IPS-NIHi7 (cell line): ENCODE results near the gene A3GALT2.
A peak's percentile ranks its signal among the peaks of the same experiment; 100 is the strongest.

Source experiments
- DNase-seq: peaks from one replicate; pipeline ENCODE4 v3.0.0; 2012; ENCODE audit warnings: mixed read lengths; ENCODE audit errors: extremely low spot score

A3GALT2 gene

DNA sequence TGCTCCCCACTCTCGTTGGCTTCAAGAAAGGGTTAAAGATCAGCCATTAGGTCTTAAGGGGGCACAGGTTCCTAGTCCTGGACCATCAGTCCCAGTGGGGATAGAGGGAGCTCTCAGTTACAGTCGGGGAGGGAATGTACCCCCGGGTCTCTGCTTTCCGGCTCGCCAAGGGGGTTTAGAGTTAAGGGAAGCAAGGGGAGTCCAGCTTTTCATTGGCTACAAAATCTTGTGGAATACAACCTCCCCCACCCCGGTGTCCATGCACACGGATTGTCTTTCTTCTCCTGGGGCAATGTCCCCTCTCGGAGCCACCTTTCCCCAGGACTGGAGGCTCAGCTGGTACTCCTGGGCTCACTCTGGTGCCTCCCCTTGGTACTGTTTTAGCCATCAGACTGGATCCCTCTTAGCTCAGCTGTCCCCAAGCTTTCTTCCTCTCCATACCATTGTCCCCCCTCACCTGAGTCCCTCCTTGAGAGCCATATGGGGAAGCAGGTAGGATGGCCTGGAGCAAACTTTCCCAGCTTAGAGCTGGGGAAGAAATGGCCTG is at the start of gene A3GALT2:
A3GALT2 (minus strand) TSS at position 480 of the 547 bp plus-strand sequence; CDS start at position 480, 0 bp downstream.
- no peak for DNase-seq

- DNase-seq: no peak
Measured at GRCh38 chr1:33370301-33370700, 49.4 kb upstream of the A3GALT2 start.

- DNase-seq: no peak
Measured at GRCh38 chr1:33369764-33370163, 48.9 kb upstream of the A3GALT2 start.

DNA sequence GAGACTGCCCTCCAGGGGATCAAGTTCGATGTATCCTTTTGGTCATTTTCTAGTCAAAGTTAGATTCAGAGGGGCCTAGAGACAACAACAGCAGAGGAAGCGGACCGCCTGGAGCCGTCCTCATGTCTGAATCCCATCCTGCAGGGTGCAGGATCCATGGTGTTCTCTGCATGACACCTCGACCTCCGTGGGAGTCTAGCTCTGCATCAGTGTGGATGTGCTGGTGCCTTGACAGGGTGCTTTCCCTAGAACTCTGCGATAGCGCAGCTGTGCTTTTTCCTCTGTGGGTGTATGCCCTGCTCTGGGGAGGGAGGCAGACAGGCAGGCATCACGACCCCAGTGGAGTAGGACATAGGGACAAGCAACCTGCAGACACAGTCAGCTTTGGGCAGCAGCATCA is 48.2 kb upstream of the A3GALT2 start:
- DNase-seq: no peak

DNA sequence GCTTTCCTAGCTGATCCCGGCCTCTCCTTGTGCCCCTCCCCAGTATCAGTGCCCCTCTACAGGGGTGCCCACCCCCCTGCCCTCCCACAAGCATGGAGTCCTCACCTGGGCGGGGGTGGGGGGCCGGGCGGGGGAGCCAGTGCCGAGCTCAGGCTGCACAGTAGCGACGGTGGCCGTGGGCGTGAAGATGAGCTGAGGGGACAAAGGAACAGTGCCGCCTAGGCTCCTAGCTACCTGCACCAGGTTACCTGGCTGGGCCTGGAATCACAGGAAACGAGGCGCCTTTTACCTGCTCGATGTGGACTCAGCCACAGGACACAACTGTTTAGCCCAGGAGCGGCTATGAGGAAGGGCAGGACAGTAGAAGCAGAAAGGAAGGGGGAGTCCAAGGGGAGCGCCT is 47.5 kb upstream of the A3GALT2 start:
- DNase-seq: no peak

DNA sequence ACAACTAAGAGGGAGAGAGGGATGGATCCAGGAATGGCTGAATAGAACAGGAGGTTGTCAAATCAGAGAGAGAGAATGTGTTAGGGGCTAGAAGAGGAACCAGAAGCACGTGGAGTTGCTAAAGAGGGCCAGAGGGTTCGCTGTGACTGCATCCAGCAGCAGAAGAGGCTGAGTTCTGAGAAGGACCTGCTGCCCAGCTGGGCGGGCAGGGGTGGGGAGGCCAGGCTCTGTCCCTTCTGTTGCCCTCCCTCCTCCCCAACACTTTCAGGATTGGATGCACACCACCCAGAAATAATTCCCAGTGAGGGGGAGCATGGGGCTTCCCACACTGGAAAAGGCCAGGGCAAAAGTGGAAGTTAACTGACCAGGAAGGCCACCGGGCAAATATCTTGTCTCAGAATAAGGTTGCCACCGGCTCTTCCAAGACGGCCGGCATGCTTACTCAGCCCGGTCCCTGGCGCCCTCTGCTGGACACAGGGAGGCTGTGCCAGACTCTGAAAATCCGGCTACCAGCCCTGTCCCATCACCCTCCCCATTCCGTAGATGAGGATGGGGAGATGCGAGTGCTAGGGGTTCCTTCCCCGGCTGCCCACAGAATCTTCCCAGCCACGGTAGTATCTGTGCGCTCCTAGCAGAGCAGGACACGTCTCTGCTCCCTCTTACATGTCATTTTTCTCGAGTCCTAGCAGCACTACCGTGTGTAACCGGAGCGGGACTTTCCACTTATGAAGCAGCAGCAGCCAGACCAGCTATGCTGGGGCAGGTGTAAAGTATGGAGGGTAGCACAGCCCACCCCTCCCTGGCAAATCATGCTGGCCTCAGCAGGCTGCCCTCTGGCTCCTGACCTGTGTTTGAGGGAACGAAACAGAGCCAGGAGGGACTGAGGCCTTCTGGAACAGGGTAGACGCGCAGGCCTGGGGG is 46.8 kb upstream of the A3GALT2 start:
- DNase-seq: peak; percentile 91

GRCh38 chr1:33366762-33367484 is 46.0 kb upstream of the A3GALT2 start:
- no peak for DNase-seq

DNA sequence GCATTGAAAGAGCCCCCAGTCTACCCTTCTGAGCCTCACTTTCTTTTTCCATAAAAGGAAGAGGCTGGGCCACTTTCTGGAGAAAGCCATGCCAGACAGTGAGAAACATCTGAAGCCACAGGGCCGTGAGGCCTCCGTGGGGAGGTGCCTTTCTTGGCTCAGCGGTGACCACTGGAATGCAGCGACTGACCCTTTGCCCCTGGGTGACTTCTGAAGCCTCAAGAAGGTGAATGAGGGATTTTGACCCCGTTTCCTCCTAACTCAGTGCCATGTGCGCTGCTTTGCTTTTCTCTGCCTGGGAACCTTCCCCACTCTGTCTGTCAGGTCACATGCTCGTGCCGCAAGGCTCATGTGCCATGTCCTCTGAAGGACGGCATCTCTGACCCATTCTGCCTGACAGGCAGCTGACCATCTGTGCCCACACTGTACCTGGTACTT is 44.7 kb upstream of the A3GALT2 start:
- no peak for DNase-seq

DNA sequence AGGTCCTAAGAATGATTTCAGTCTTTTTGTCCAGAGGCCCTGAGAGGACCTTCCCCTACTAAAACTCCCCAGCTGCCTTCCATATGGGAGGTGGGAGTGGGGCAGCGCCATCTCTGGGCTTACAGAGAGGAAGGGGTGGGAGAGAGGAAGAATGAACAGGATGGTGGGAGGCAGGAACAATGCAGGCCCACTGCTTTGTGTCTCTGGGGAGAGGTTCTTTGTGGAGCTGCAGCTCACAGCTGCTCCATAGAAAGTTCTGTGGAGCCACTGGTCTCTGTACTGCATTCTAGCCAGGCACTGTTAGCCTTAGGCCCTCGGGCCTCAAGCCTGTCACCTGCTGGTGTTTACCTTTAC is 43.6 kb upstream of the A3GALT2 start:
- DNase-seq: no peak

GRCh38 chr1:33363470-33363861 is 42.6 kb upstream of the A3GALT2 start:
- DNase-seq: no peak

DNA sequence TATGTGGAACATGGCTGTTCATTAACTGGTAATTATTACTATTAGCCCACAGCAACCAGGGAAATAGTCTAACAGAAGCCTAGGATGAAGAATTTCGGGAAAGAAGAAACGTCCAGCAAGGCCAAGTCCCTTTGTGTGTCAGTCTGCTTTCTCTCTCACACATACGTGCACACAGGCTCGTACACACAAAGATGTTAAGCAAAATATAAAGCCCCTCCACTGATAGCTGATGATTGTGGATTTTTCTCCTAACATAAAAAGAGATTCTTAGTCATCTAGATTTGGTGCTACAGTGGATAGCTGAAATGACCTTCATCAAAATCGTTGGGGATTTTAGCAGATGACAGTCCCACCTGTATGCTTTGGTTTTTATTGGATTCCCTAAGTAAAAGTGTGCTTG is 42.1 kb upstream of the A3GALT2 start:
- DNase-seq: no peak

DNA sequence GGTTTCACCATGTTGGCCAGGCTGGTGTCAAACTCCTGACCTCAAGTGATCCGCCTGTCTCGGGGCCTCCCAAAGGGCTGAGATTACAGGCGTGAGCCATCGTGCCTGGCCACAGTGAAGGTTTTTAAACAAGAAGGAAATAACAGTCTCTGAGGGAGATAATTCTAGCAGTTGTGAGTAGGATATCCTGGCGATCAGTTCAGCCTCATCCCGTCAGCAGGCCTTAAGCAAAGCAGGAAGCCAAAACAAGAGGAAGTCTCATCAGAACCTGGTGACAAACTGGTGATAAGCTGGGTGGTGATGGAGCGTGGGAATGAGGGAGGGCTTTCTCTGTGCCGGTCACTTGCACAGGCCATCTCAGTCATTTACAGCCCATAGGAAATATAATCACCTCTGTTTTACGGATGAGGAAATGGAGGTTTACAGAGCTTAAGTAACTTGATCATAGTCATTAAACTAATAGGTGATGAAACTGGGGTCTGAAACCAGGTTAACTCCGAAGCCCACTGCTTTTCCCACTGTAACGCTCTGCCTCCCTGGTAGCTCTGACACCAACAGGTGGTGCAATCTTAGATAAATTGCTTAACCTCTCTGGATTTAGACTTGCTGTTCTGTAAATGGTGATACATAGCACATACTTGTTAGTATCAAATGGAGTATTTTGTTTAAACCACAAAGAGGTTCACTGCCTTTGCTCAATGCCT is 40.8 kb upstream of the A3GALT2 start:
- no peak for DNase-seq

DNA sequence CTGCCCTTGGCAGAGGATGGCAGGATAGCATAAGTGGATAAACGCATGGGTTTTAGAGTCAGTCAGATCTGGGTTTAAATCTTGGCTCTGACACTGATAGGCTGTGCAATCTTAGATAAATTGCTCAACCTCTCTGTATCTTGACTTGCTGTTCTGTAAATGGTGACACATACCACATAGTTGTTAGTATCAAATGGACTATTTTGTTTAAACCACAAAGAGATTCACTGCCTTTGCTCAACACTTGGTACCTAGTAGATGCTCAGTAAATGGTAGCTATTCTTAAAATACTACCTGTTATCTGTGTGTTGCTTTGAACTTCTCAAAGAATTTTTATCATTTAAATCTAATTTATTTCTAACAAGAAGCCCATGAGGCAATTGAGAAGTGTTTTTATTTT is 39.5 kb upstream of the A3GALT2 start:
- no peak for DNase-seq

- no peak for DNase-seq
Measured at GRCh38 chr1:33359931-33360330, 39.0 kb upstream of the A3GALT2 start.

- DNase-seq: no peak
Measured at GRCh38 chr1:33358795-33359503, 38.1 kb upstream of the A3GALT2 start.

- no peak for DNase-seq
Measured at GRCh38 chr1:33358114-33358794, 37.4 kb upstream of the A3GALT2 start.

DNA sequence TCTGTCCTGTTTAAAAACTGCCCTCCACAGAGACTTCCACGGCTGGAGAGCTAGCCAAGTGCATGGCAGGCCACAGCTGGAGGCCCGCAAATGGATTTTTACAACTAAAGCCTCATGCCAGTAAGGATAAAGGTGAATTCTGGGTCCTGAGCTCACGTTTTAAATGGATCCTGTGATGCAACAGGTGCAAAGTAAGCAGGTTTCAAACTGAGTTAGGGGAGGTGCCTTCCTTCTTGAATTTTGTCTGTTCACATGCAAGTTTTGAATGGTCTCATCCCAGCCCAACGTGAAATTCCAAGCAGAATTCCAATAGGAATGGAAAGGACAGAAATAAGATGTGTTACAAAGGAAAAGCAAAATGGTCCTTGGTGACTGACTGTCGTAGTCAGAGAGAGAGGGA is 36.2 kb upstream of the A3GALT2 start:
- DNase-seq: no peak

DNA sequence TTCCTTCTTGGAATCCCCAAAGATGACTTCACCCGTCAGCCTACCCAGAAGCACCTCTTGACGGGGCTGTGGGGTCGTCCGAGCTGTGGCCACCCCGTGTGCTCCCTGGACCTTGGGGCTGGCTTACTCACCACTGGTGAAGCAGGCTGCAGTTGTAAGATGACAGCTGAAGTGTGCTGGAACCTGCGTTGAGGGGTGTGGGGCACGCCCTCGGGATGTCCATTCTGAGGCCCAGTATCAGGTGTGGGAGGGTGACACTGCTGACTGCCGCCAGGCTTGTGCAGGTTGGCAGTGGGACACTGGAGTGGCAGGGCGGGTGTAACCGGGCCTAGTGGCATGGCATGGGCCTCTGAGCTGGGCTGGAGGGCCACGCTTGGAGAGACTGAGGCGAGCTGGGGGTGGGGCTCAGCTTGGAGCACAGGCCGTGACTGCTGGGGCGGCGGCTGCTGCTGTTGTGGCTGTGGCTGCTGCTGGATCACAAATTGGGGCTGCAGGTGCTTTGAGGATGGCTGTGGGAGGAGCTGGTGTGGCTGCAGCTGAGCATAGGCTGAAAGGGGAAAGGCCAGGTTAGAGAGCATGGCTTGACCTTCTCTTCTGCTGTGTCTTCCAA is 33.9 kb upstream of the A3GALT2 start:
- no peak for DNase-seq

GRCh38 chr1:33353531-33353930 is 32.6 kb upstream of the A3GALT2 start:
- no peak for DNase-seq

DNA sequence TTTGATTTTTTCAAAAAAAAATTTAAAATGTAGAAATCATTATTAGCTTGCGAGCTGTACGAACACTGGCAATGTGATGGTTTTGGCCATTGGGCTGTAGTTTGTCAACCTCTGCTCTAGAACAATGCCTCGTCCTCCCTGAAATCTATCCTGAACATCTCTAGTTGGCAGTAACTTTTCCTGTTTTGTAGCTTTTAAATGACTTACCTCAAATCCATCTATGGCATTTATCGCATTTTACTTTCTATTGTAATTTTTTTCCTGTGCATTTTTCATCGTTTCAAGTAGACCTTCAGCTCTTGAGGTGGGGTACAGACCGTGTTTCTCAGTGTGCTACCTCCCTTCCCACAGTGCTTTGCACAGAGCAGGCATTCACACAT is 30.4 kb upstream of the A3GALT2 start:
- no peak for DNase-seq
